ENCODE data around the gene LYRM2.

- TF ChIP-seq, protein P1, sequence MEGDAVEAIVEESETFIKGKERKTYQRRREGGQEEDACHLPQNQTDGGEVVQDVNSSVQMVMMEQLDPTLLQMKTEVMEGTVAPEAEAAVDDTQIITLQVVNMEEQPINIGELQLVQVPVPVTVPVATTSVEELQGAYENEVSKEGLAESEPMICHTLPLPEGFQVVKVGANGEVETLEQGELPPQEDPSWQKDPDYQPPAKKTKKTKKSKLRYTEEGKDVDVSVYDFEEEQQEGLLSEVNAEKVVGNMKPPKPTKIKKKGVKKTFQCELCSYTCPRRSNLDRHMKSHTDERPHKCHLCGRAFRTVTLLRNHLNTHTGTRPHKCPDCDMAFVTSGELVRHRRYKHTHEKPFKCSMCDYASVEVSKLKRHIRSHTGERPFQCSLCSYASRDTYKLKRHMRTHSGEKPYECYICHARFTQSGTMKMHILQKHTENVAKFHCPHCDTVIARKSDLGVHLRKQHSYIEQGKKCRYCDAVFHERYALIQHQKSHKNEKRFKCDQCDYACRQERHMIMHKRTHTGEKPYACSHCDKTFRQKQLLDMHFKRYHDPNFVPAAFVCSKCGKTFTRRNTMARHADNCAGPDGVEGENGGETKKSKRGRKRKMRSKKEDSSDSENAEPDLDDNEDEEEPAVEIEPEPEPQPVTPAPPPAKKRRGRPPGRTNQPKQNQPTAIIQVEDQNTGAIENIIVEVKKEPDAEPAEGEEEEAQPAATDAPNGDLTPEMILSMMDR (IDR thresholded peaks at IDR 0.05), result no peak
- TF ChIP-seq POLR2A (IDR thresholded peaks at IDR 0.05), result no peak
These were observed 109.7 kb downstream of the LYRM2 start for GRCh38 chr6:89528866-89529265.
